ENCODE data around the gene NOVA2. TPM values are rescaled to one million over a fixed set of nuclear protein-coding genes. Genes with fewer than 3 reads are reported as not detected.

Gene NOVA2
- total RNA-seq, 2 donors from 2014 or later, result not detected

Other genes starting within 250 kb of the NOVA2 start
- 10 to 100 TPM; 36.9 to 53.8 TPM for gene FBXO46, start 243.0 kb downstream of the NOVA2 start, total RNA-seq
- gene MEIOSIN, start 240.4 kb downstream of the NOVA2 start, total RNA-seq, result not detected
- 1 to 10 TPM; 3.0 to 3.6 TPM for gene SIX5, start 204.6 kb downstream of the NOVA2 start, total RNA-seq
- gene DMPK, start 191.4 kb downstream of the NOVA2 start, total RNA-seq, result 10 to 100 TPM; 40.8 to 51.1 TPM
- gene DMWD, start 181.0 kb downstream of the NOVA2 start, total RNA-seq, result 10 to 100 TPM; 51.3 to 76.6 TPM
- under 1 TPM; 0.38 to 0.98 TPM for gene RSPH6A, start 158.6 kb downstream of the NOVA2 start, total RNA-seq
- 100 to 1,000 TPM; 107 to 217 TPM for gene SYMPK, start 110.7 kb downstream of the NOVA2 start, total RNA-seq
- gene FOXA3, start 109.5 kb downstream of the NOVA2 start, total RNA-seq, result under 1 TPM in 1 of 2 donors, not detected in 1; 0.19 TPM
- gene IRF2BP1, start 87.7 kb downstream of the NOVA2 start, total RNA-seq, result 10 to 100 TPM; 14.5 to 18.2 TPM
- 10 to 100 TPM; 10.6 to 14.9 TPM for gene MYPOP, start 71.3 kb downstream of the NOVA2 start, total RNA-seq
- not detected for gene NANOS2, start 59.1 kb downstream of the NOVA2 start, total RNA-seq
- 10 to 100 TPM; 21.4 to 26.7 TPM for gene CCDC61, start 21.6 kb upstream of the NOVA2 start, total RNA-seq
- gene PGLYRP1, start 49.2 kb upstream of the NOVA2 start, total RNA-seq, result not detected
- not detected for gene IGFL4, start 67.1 kb upstream of the NOVA2 start, total RNA-seq
- not detected for gene IGFL3, start 150.8 kb upstream of the NOVA2 start, total RNA-seq
- not detected for gene IGFL2, start 174.4 kb upstream of the NOVA2 start, total RNA-seq

Measured in natural killer cell treated with Interleukin-12 subunit alpha and Interleukin-12 subunit beta and Interleukin-15 and Interleukin-18, amount 100 ng/mL, for 72 hours (primary cell).